H9 (cell line): Measurements from ENCODE around the gene SCGB1A1. TPM values are rescaled to one million over a fixed set of nuclear protein-coding genes. Genes with fewer than 3 reads are reported as not detected.

Experiments used
- DNase-seq: peaks from one replicate; pipeline ENCODE4 v3.0.0-alpha.2; 2017
- H2AFZ ChIP-seq: one replicate; pipeline ENCODE4 v1.6.1; 2013; ENCODE audit warnings: mild to moderate bottlenecking, low read length, control low read depth, moderate library complexity
- H2AK5ac ChIP-seq: 2 replicates; pipeline ENCODE4 v1.6.1; 2013; ENCODE audit warnings: low read length, control low read depth, mixed read lengths; ENCODE audit not compliant: insufficient read length
- H2BK120ac ChIP-seq: one replicate; pipeline ENCODE4 v1.6.1; 2013; ENCODE audit warnings: low read depth, mild to moderate bottlenecking, low read length, control low read depth, inconsistent platforms; ENCODE audit not compliant: poor library complexity, severe bottlenecking
- H2BK12ac ChIP-seq: 2 replicates; pipeline ENCODE4 v1.6.1; 2013; ENCODE audit warnings: low read length, control low read depth, mixed read lengths, low read depth; ENCODE audit not compliant: insufficient read length
- H2BK15ac ChIP-seq: 2 replicates; pipeline ENCODE4 v1.6.1; 2013; ENCODE audit warnings: low read depth, low read length, control low read depth
- H2BK20ac ChIP-seq: one replicate; pipeline ENCODE4 v1.6.1; 2013; ENCODE audit warnings: low read depth, mild to moderate bottlenecking, low read length, control low read depth, inconsistent platforms; ENCODE audit not compliant: poor library complexity, severe bottlenecking
- H2BK5ac ChIP-seq: 2 replicates; pipeline ENCODE4 v1.6.1; 2013; ENCODE audit warnings: low read length, control low read depth, mixed read lengths; ENCODE audit not compliant: insufficient read length
- H3K14ac ChIP-seq: 2 replicates; pipeline ENCODE4 v1.6.1; 2013; ENCODE audit warnings: low read length, control low read depth; ENCODE audit not compliant: insufficient read depth
- H3K18ac ChIP-seq: 2 replicates; pipeline ENCODE4 v1.6.1; 2013; ENCODE audit warnings: low read depth, mild to moderate bottlenecking, mixed read lengths, low read length, control low read depth; ENCODE audit not compliant: insufficient read length
- H3K23ac ChIP-seq: 2 replicates; pipeline ENCODE4 v1.6.1; 2013; ENCODE audit warnings: low read length, control low read depth, mixed read lengths, low read depth; ENCODE audit not compliant: insufficient read length
- H3K23me2 ChIP-seq: 2 replicates; pipeline ENCODE4 v1.6.1; 2013; ENCODE audit warnings: low read depth, mild to moderate bottlenecking, mixed read lengths, low read length, control low read depth; ENCODE audit not compliant: insufficient read length, poor library complexity, severe bottlenecking
- H3K27ac ChIP-seq: 2 replicates; pipeline ENCODE4 v1.5.1; 2013; ENCODE audit warnings: low read length, control low read depth, mixed read lengths, low read depth; ENCODE audit not compliant: insufficient read length
- H3K27me3 ChIP-seq: 2 replicates; pipeline ENCODE4 v1.6.1; 2013; ENCODE audit warnings: low read length, control low read depth, inconsistent platforms; ENCODE audit not compliant: insufficient read depth
- H3K4ac ChIP-seq: 2 replicates; pipeline ENCODE4 v1.6.1; 2013; ENCODE audit warnings: low read depth, mild to moderate bottlenecking, control low read depth, inconsistent platforms, low read length, moderate library complexity
- H3K4me1 ChIP-seq: 2 replicates; pipeline ENCODE4 v1.6.1; 2013; ENCODE audit warnings: low read length, control low read depth, inconsistent platforms; ENCODE audit not compliant: insufficient read depth
- H3K4me2 ChIP-seq: 2 replicates; pipeline ENCODE4 v1.6.1; 2013; ENCODE audit warnings: low read length, control low read depth, mixed read lengths; ENCODE audit not compliant: insufficient read length, insufficient read depth
- H3K56ac ChIP-seq: 2 replicates; pipeline ENCODE4 v1.6.1; 2013; ENCODE audit warnings: low read depth, mild to moderate bottlenecking, mixed read lengths, low read length, control low read depth; ENCODE audit not compliant: insufficient read length
- H3K79me1 ChIP-seq: 2 replicates; pipeline ENCODE4 v1.6.1; 2013; ENCODE audit warnings: low read depth, mild to moderate bottlenecking, moderate library complexity, low read length, control low read depth, inconsistent platforms; ENCODE audit not compliant: insufficient read depth, poor library complexity, severe bottlenecking
- H3K79me2 ChIP-seq: 2 replicates; pipeline ENCODE4 v1.6.1; 2013; ENCODE audit warnings: low read length, control low read depth, inconsistent platforms; ENCODE audit not compliant: insufficient read depth
- H3K9ac ChIP-seq: 2 replicates; pipeline ENCODE4 v1.6.1; 2013; ENCODE audit warnings: low read length, control low read depth, mixed read lengths; ENCODE audit not compliant: insufficient read length; ENCODE audit errors: extremely low read depth
- H3K9me3 ChIP-seq: one replicate; pipeline ENCODE4 v1.6.1; 2013; ENCODE audit warnings: low read depth, low read length, inconsistent platforms; ENCODE audit not compliant: control insufficient read depth
- H3T11ph ChIP-seq: one replicate; pipeline ENCODE4 v1.6.1; 2013; ENCODE audit warnings: mild to moderate bottlenecking, low read length, control low read depth, inconsistent platforms
- H4K20me1 ChIP-seq: one replicate; pipeline ENCODE4 v1.6.1; 2013; ENCODE audit not compliant: control insufficient read depth, insufficient read length, insufficient read depth
- H4K5ac ChIP-seq: 2 replicates; pipeline ENCODE4 v1.6.1; 2013; ENCODE audit warnings: low read depth, mild to moderate bottlenecking, mixed read lengths, low read length, control low read depth; ENCODE audit not compliant: insufficient read length
- H4K8ac ChIP-seq: replicated peaks from 2 replicates; pipeline ENCODE4 v1.6.1; 2013; ENCODE audit warnings: low read length, control low read depth, mixed read lengths, low read depth; ENCODE audit not compliant: insufficient read length
- H4K91ac ChIP-seq: 2 replicates; pipeline ENCODE4 v1.6.1; 2013; ENCODE audit warnings: low read depth, mild to moderate bottlenecking, moderate library complexity, mixed read lengths, low read length, control low read depth; ENCODE audit not compliant: insufficient read length
- H3K27ac Mint-ChIP-seq, 3 experiments: 2 replicates in 2 of 3; 3 replicates in 1 of 3; pipeline ENCODE4 v1.8.0; 2020 to 2021; ENCODE audit warnings: mixed read lengths in 3 of 3, mild to moderate bottlenecking in 1 of 3, moderate library complexity in 1 of 3
- H3K27me3 Mint-ChIP-seq: 2 replicates; pipeline ENCODE4 v1.8.0; 2021; ENCODE audit warnings: low read depth, mild to moderate bottlenecking, moderate library complexity, mixed read lengths
- H3K36me3 Mint-ChIP-seq, 3 experiments: 2 replicates in 2 of 3; 3 replicates in 1 of 3; pipeline ENCODE4 v1.8.0; 2020 to 2021; ENCODE audit warnings: low read depth in 3 of 3, mixed read lengths in 3 of 3; ENCODE audit not compliant: insufficient read depth in 1 of 3
- H3K4me1 Mint-ChIP-seq, 2 experiments: 2 replicates each; pipeline ENCODE4 v1.8.0; 2020; ENCODE audit warnings: mixed read lengths in 2 of 2
- H3K4me3 Mint-ChIP-seq, 2 experiments: 2 replicates in 1 of 2; 3 replicates in 1 of 2; pipeline ENCODE4 v1.8.0; 2020 to 2021; ENCODE audit warnings: mild to moderate bottlenecking in 2 of 2, mixed read lengths in 2 of 2, moderate library complexity in 1 of 2
- H3K9me3 Mint-ChIP-seq, 2 experiments: 2 replicates in 1 of 2; 3 replicates in 1 of 2; pipeline ENCODE4 v1.8.0; 2020; ENCODE audit warnings: mild to moderate bottlenecking in 2 of 2, mixed read lengths in 2 of 2, moderate library complexity in 1 of 2
- WGBS: extraction: QIAGEN DNeasy Blood & Tissue Kit; methylation state at CpG from one replicate; pipeline ENCODE4 v1.1.7; 2013; ENCODE audit warnings: missing lambda C conversion rate, low lambda C conversion rate, mixed read lengths; ENCODE audit not compliant: insufficient read length; ENCODE audit errors: extremely low coverage; 5-methylcytosine and 5-hydroxymethylcytosine counted together
- total RNA-seq: library from RNA; stranded (reverse); gene quantifications from 2 replicates; pipeline ENCODE4 v1.2.1, GENCODE V29; 2021
- TF ChIP-seq, protein P1 (sequence below): fragments of 200-600 bp; sonication (generic); conservative IDR thresholded peaks from 3 replicates; pipeline ENCODE4 v1.8.0; 2021; ENCODE audit warnings: antibody characterized with exemption, mild to moderate bottlenecking

SCGB1A1 gene
- total RNA-seq, 1 experiment from 2014 or later, result not detected

DNA sequence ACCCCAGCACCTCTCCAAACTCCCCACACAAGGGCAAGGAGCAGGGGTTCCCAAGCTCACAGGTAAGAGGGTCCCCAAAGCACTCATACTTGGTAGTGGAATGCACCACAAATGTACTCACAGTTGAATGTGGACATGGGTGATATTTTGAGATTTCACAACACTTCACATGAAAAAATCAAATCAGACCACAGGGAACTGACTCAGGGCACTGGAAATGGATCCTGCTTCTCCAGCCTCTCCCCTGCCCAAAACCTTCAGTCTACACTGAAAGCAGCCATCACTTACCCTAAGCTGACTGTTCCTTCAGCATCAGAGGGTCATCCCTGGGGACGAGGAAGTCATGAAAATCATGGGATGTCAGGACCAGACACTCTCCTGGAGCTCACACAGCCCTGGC is 40.2 kb downstream of the SCGB1A1 start:
- Histone ChIP-seq H3K14ac (no peak overlapping the region), H3K9ac (no peak overlapping the region), H3K4ac (no peak overlapping the region), H3T11ph (no peak overlapping the region), H2BK120ac (no peak overlapping the region), H2AFZ (no peak overlapping the region), H3K56ac (no peak overlapping the region), H3K79me2 (no peaks in the 10 kb centered on the region), H2AK5ac (no peak overlapping the region), H3K23me2 (no peaks in the 10 kb centered on the region), H2BK20ac (no peak overlapping the region), H2BK15ac (no peak overlapping the region), H3K23ac (no peak overlapping the region), H4K8ac (no peak overlapping the region), H3K9me3 (no peaks in the 10 kb centered on the region), H3K18ac (no peak overlapping the region), H3K4me2 (no peak overlapping the region), H3K27ac (no peak overlapping the region), H3K27me3 (no peaks in the 10 kb centered on the region), H4K20me1 (no peaks in the 10 kb centered on the region), H2BK5ac (no peak overlapping the region), H3K4me1 (no peaks in the 10 kb centered on the region), H2BK12ac (no peak overlapping the region), H4K91ac (no peak overlapping the region), H3K79me1 (no peaks in the 10 kb centered on the region), H4K5ac (no peak overlapping the region)
- H3K4me3 Mint-ChIP-seq, result no peak overlapping the region
- H3K4me1 Mint-ChIP-seq, result peaks cover 7 to 20% of the 10 kb centered on the region in 2 experiments
- no peak for DNase-seq
- peaks cover 12% of the 10 kb centered on the region for H3K27me3 Mint-ChIP-seq
- H3K36me3 Mint-ChIP-seq, result peaks cover 0 to 7% (median 3%) of the 10 kb centered on the region in 3 experiments; a peak in 2 of 7 replicates
- peak overlapping the region in 1 of 3 experiments; percentile 84; a peak in 1 of 7 replicates for H3K27ac Mint-ChIP-seq
- H3K9me3 Mint-ChIP-seq, result peaks cover 5 to 10% of the 10 kb centered on the region in 2 experiments
- WGBS, result no CpG with 5 or more reads among the region's 1 CpG
- TF ChIP-seq, protein P1, sequence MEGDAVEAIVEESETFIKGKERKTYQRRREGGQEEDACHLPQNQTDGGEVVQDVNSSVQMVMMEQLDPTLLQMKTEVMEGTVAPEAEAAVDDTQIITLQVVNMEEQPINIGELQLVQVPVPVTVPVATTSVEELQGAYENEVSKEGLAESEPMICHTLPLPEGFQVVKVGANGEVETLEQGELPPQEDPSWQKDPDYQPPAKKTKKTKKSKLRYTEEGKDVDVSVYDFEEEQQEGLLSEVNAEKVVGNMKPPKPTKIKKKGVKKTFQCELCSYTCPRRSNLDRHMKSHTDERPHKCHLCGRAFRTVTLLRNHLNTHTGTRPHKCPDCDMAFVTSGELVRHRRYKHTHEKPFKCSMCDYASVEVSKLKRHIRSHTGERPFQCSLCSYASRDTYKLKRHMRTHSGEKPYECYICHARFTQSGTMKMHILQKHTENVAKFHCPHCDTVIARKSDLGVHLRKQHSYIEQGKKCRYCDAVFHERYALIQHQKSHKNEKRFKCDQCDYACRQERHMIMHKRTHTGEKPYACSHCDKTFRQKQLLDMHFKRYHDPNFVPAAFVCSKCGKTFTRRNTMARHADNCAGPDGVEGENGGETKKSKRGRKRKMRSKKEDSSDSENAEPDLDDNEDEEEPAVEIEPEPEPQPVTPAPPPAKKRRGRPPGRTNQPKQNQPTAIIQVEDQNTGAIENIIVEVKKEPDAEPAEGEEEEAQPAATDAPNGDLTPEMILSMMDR, result no peak
